Measurements from ENCODE around the gene TOB1.
"Not testable (repeated sequence)": the region's sequence is repeated elsewhere in the genome, so short reads cannot be mapped to it uniquely, and the experiment has no call there.

TOB1 gene

GRCh38 chr17:50898369-50899004 lies 32.3 kb upstream of the TOB1 start:
- no peak for DNase-seq (ENCODE audit: low spot score)

DNA sequence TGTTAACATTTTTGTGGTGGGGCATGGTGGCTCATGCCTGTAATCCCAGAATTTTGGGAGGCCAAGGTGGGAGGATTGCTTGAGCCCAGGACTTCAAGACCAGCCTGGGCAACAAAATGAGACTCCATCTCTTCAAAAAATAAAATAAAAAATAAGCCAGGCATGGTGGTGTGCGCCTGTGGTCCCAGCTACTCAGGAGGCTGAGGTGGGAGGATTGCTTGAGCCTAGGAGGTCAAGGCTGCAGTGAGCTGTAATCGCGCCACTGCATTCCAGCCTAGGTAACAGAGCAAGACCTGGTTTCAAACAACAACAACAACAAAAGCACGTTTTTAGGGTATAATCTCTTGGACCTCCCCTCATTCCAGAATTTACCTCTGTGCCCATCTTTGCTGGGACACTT lies 28.4 kb upstream of the TOB1 start:
- DNase-seq (ENCODE audit: low spot score), result not testable (repeated sequence)

DNA sequence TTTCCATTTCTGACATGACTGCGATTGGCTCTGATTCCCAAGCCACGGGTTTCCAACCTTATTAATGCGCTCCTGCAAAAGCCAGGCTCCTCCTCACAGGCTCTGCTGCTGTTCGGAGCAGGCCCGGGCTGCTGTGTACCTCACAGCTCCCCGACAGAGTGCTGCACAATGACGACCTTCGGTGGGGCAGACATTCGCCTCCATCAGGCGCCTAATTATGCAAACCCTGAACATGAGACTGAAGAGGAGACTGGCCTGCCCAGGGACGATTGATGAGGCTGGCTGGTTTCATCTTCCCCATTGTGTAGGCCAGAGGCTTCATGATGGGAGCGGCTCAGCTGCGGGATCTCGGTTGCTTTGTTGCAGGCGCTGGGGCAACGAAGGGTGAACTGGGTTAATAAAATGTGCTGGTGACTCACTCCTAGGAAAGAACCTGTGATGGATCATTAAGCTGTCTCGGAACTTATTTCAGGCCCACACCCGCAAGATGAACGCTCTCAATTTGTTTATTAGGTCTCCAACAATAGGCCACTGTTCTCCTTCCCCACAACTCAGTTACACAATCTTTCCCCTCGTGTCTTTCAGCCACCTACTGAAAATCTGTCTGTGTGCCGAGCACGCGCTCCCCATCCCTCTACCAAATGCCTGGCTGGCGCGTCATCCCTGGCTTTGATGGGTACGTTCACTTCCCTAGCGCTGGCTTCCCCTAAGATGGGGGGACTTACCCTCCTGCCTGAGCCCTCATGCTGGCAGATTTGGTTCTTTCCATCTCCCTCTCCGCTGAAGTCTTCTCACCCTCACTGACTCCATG lies 27.2 kb upstream of the TOB1 start:
- no peak for DNase-seq (ENCODE audit: low spot score)

DNA sequence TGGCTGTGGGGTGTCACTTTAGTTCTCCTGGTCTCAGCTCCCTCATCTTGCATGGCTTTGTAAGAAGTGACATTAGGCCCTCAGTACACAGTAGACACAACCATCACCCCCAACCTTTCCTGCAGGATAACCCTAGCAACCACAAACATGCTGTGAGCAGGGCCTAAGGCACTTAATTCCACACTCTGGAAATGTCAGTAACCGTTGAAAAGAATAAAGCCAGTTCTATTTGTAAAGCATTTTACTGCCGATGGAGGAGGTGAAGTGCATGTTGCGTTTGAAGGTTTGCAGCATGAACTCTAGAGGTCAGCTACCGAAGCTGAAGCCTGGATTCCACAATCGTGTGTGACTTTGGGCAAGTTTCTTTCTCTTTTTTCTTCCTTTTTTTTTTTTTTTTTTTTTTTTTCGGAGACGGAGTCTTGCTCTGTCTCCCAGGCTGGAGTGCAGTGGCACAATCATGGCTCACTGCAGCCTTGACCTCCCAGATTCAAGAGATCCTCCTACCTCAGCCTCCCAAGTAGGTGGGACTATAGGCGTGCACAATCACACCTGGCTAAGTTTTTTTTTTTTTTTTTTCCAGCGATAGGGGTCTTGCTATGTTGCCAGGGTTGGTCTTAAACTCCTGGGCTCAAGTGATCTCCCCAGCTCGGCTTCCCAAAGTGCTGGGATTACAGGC lies 26.1 kb upstream of the TOB1 start:
- DNase-seq (ENCODE audit: low spot score), result no peak

DNA sequence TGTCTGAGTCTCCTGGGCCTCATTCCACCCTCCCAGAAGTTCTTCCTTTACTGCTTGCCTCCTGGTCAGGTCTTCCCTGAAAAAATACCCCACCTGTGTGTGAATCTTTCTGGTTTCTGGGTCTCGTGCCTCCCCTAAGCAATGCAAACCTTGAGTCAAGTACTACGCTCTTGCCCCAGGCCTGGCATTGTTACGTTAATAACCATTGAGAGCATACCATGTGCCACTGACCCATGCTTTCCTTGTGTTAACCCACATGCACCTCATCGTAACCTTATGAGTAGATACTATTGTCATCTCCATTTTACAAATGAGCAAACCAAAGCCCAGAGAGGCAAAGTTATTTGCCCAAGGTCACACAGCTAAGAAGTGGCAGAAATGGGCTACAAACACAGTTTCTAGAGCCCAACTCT lies 25.4 kb upstream of the TOB1 start:
- DNase-seq (ENCODE audit: low spot score), result no peak

DNA sequence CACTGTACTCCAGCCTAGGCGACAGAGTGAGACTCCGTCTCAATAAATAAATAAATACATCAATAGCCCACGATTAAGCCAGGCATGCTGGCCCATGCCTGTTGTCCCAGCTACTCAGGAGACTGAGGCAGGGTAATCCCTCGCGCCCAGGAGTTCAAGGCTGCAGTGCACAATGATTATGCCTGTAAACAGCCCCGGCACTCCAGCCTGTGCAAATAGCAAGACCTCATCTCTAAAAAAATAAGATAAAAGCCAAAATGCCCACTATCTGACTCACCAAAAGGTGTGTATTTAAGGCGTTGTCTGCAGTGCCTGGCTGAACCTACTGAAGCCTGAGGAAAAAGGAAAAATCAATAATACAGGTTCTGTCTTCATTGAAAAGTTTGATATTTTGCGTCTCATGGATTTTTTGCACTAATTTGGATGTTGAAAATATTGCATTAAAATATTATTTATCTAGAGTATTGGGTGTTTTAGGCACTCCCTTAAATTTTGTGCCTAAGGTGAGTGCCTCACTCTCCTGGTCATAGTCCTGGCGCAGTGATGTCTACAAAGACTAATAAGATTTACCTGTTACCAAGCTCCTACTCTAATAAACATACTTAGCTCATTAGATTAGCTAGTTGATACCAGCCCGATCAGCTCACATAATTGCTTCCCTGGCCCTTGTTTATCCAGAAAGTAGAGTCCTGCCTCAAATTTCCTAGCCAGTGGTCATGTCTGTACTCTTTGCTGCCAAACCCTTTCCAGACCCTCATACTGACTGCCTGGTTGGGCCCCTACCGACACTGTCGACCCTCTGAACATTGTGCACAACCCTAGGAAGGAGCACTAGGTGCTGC lies 24.7 kb upstream of the TOB1 start:
- no peak for DNase-seq (ENCODE audit: low spot score)

DNA sequence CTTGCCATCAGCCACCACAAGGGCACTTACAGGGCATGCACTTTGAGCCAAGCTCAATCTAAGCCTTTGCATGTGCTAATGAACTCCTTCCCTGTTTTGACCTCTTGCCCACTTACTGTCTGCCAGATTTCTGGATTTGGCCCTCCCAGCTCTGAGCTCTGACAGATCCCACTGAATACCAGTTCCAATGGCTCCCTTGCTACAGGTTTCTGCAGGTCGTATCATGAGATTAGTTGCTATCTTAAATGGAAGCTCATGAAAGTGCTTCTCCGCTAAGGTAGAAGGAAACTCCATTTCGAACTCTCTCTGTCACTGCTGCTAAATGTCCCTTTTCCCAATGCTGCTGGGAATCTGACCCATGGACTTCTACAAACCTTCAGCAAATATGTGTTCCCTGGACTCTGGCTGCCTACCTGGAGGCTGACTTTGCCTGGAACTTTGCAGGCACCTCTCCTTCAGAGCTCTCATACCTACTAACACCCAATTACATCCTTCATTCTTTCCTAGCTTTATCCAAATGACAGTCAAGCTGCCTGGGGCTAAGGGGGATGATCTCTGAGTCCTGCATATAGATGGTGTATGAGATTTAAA lies 23.5 kb upstream of the TOB1 start:
- DNase-seq (ENCODE audit: low spot score), result no peak

GRCh38 chr17:50887705-50888245 lies 21.6 kb upstream of the TOB1 start:
- no peak for DNase-seq (ENCODE audit: low spot score)

GRCh38 chr17:50884439-50885311 lies 18.5 kb upstream of the TOB1 start:
- DNase-seq (ENCODE audit: low spot score), result no peak

- no peak for DNase-seq (ENCODE audit: low spot score)
Measured at GRCh38 chr17:50883850-50884438, 17.8 kb upstream of the TOB1 start.

GRCh38 chr17:50882851-50883250 lies 16.7 kb upstream of the TOB1 start:
- no peak for DNase-seq (ENCODE audit: low spot score)

GRCh38 chr17:50881182-50881581 lies 15.0 kb upstream of the TOB1 start:
- no peak for DNase-seq (ENCODE audit: low spot score)

DNA sequence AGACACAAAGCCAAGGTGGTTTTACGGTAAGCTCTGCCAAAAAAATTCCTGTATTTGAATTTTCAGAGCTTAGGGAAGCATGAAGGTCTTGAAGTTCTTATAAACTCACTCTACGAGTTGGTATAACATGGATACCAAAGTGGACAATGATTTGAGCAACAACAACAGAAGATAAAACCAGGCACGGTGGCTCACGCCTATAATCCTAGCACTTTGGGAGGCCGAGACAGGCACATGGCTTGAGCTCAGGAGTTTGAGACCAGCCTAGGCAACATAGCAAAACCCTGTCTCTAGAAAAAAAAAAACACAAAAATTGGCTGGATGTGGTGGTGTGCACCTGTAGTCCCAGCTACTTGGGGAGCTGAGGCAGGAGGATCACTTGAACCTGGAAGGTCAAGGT lies 12.9 kb upstream of the TOB1 start:
- DNase-seq (ENCODE audit: low spot score), result no peak

DNA sequence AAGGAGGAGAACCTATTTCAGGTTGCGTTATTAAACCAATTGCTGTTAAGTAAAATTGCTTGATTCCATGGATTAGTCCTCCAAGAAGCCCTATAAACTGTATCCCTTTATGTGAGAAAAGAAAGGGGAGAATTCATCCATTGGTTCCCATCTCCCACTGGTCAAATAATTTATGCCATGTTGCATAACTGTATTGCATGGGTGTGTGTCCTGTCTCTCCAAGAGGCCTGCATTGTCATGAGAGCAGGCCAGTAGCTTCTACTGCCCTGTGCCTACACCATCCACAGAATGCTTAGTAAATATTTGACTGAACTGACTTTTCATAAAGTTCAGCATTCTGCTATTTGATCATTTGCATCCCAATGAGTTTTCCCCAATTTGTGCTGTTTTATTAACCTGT lies 11.7 kb upstream of the TOB1 start:
- DNase-seq (ENCODE audit: low spot score), result no peak

- DNase-seq (ENCODE audit: low spot score), result not testable (repeated sequence)
Measured at GRCh38 chr17:50877042-50877441, 10.9 kb upstream of the TOB1 start.

GRCh38 chr17:50875074-50875473 lies 8.9 kb upstream of the TOB1 start:
- no peak for DNase-seq (ENCODE audit: low spot score)

GRCh38 chr17:50872710-50873424 lies 6.7 kb upstream of the TOB1 start:
- DNase-seq (ENCODE audit: low spot score), result no peak

- no peak for DNase-seq (ENCODE audit: low spot score)
Measured at GRCh38 chr17:50871898-50872297, 5.7 kb upstream of the TOB1 start.

GRCh38 chr17:50871364-50871763 lies 5.2 kb upstream of the TOB1 start:
- DNase-seq (ENCODE audit: low spot score), result no peak

DNA sequence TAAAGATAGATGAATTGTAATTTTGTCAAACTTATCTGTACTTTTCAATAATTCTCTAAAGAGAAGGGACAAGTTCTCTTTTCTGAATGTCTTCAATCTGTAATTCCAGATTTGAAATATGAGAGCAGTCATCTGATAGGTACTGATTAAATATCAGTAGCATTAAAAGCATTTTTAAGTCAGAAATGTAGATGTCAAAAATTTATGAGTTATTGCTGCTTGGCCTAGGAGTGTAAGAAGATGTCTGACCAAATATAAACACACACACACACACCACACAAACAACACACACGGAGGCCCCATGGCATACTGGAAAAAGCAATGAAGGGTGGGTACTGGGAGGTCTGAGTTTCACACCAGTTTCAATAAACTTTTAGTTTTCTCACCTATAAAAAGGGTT lies 2.4 kb upstream of the TOB1 start:
- DNase-seq (ENCODE audit: low spot score), result no peak

All from RKO (cell line).